Transverse colon (tissue), 4 donors: Measurements from ENCODE around the gene ADGRL2. TPM values are rescaled to one million over a fixed set of nuclear protein-coding genes. Genes with fewer than 3 reads are reported as not detected.

Experiments
- DNase-seq: peaks from one replicate; pipeline ENCODE4 v3.0.0-alpha.2; 2019
- H3K27ac ChIP-seq, 4 donors: fragments of 200-600 bp; sonication (generic); 2 replicates each; pipeline ENCODE4 v1.5.1; 2016 to 2018; ENCODE audit warnings: inconsistent platforms in 4 of 4
- H3K27me3 ChIP-seq: fragments of 200-600 bp; sonication (generic); 2 replicates; pipeline ENCODE4 v1.5.1; 2017; ENCODE audit warnings: inconsistent platforms
- H3K36me3 ChIP-seq, 4 donors: fragments of 200-600 bp; sonication (generic); 2 replicates each; pipeline ENCODE4 v1.5.1; 2017 to 2019; ENCODE audit warnings: inconsistent platforms in 4 of 4
- H3K4me1 ChIP-seq, 4 donors: fragments of 200-600 bp; sonication (generic); 2 replicates each; pipeline ENCODE4 v1.5.1; 2017 to 2020; ENCODE audit warnings: inconsistent platforms in 4 of 4
- H3K4me3 ChIP-seq, 4 donors: fragments of 200-600 bp; sonication (generic); 1 replicate in 1 of 4; 2 replicates in 3 of 4; pipeline versions ENCODE4 v1.5.1 to v1.6.1; 2017 to 2019; ENCODE audit warnings: inconsistent platforms in 4 of 4
- H3K9me3 ChIP-seq, 2 donors: fragments of 200-600 bp; sonication (generic); 2 replicates each; pipeline ENCODE4 v1.5.1; 2017 to 2019; ENCODE audit warnings: inconsistent platforms in 2 of 2
- EP300 ChIP-seq: sonication (generic); formaldehyde crosslinking; IDR thresholded peaks from one replicate; pipeline ENCODE4 v1.6.1; 2017; ENCODE audit warnings: antibody characterized with exemption, low read depth
- POLR2A ChIP-seq: fragments of 450-650 bp; IDR thresholded peaks from one replicate; pipeline ENCODE4 v1.6.1; 2016; ENCODE audit warnings: antibody characterized with exemption, mild to moderate bottlenecking, moderate library complexity
- POLR2AphosphoS5 ChIP-seq, 3 donors: sonication (generic); formaldehyde crosslinking; IDR thresholded peaks; one replicate each; pipeline ENCODE4 v1.6.1; 2016; ENCODE audit warnings: antibody characterized with exemption in 3 of 3
- WGBS, 2 donors: methylation state at CpG; one replicate each; pipeline ENCODE4 v1.1.5; 2018; ENCODE audit warnings: low coverage in 1 of 2; 5-methylcytosine and 5-hydroxymethylcytosine counted together
- in situ Hi-C, 4 donors: fragments of 200-750 bp; cut with MboI; loops; one replicate each; pipeline versions ENCODE4 v1.15.0 to v1.15.1; 2017; ENCODE audit warnings: low sequenced_read_pairs in 3 of 4, low pct_ligation_motif_present in 1 of 4, low pct_unique_long_range_greater_than_20kb in 1 of 4
- intact Hi-C: fragments of 100-400 bp; cut with DNase I; formaldehyde crosslinking; loops from one replicate; pipeline ENCODE4 v1.15.1; 2023; ENCODE audit warnings: low total_unique reads
- total RNA-seq, 4 donors: library from RNA; depleted of rRNA; stranded (reverse); fragments of >200 nt; gene quantifications; one replicate each; pipeline ENCODE4 v1.1.0, GENCODE V29; 2016
- TF ChIP-seq, protein P1 (sequence below), 5 experiments: fragments of 200-600 bp in 3 of 5; fragments of 450-650 bp in 2 of 5; sonication (generic) in 3 of 5; IDR thresholded peaks; 1 replicate in 2 of 5; 2 replicates in 3 of 5; pipeline ENCODE4 v1.5.1; 2016 to 2017; ENCODE audit warnings: antibody characterized with exemption in 5 of 5, inconsistent platforms in 3 of 5, mild to moderate bottlenecking in 2 of 5, moderate library complexity in 1 of 5

ADGRL2 gene
- total RNA-seq, 4 donors from 2014 or later = 11.5 to 16.5 (median 14.1) TPM

DNA sequence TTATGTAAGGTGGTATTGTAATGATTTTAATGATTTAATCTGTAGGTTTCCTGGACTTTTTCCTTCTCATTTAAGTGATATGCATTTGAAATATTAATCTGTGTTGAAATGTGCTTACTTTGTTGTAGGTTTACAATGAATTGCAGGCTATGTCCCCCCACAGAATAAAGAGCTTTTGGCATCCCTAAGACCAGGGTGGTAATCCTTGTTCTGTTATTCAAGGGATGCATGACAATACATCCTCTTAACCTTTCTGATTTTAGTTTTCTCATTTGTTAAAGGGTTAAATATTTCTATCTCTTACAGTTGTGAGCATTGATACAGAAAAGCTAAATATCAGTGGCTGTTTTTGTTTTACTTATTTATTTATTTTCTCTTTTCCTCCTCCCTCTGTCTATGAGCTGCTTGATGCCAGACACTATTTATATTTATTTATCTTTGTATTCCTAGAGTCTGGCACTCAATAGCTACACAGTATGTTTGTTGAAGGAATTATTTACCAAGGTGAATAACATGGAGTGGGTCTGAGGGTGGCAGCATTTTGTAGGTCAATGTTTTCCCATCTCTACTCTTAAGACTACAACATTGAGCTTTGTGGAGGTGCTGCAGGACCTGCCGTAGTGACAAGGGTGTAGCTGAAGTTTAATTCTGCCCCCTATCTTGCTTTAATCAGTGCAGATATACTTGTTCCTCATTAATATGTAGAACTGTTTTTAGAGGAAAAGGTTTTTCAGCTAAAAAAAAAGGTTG, 19.9 kb upstream of the ADGRL2 start:
- Histone ChIP-seq H3K27ac (no peak overlapping the region), H3K36me3 (no peaks in the 10 kb centered on the region), H3K4me1 (no peaks in the 10 kb centered on the region), H3K9me3 (no peaks in the 10 kb centered on the region), H3K4me3 (no peak overlapping the region), H3K27me3 (no peaks in the 10 kb centered on the region)
- TF ChIP-seq POLR2AphosphoS5 (IDR thresholded peaks at IDR 0.05) (no peak), POLR2A (no peak), EP300 (no peak)
- TF ChIP-seq, protein P1, sequence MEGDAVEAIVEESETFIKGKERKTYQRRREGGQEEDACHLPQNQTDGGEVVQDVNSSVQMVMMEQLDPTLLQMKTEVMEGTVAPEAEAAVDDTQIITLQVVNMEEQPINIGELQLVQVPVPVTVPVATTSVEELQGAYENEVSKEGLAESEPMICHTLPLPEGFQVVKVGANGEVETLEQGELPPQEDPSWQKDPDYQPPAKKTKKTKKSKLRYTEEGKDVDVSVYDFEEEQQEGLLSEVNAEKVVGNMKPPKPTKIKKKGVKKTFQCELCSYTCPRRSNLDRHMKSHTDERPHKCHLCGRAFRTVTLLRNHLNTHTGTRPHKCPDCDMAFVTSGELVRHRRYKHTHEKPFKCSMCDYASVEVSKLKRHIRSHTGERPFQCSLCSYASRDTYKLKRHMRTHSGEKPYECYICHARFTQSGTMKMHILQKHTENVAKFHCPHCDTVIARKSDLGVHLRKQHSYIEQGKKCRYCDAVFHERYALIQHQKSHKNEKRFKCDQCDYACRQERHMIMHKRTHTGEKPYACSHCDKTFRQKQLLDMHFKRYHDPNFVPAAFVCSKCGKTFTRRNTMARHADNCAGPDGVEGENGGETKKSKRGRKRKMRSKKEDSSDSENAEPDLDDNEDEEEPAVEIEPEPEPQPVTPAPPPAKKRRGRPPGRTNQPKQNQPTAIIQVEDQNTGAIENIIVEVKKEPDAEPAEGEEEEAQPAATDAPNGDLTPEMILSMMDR (IDR thresholded peaks at IDR 0.05) = no peak
- 100% methylated on average over 1 of the region's 1 CpG; no CpG with 5 or more reads in 1 of the 2 donors for WGBS, 2 donors
- intact Hi-C loops (no loop called here), in situ Hi-C loops (no loop called here)
- DNase-seq = no peak

DNA sequence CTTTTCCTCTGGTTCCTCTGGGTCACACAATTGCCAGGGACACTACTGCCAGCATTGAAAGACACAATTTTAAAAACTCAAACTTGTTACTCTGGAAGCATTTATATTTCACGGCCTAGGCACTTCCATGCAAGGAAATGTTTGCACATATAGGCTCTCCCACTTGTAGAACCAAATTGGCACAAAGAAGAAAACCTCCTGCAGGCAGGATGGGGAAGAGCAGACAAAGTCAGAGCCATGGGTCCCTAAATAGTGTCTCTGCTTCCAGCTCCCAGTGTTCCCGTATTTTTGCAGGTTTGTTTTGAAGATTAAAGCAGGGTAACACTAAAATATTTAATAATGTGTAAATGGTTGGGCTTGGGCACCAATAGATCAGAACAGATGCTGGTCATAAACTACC, 19.0 kb upstream of the ADGRL2 start:
- no peak for DNase-seq
- Histone ChIP-seq H3K4me1 (no peaks in the 10 kb centered on the region), H3K4me3 (no peak overlapping the region), H3K9me3 (no peaks in the 10 kb centered on the region), H3K36me3 (no peaks in the 10 kb centered on the region), H3K27me3 (no peaks in the 10 kb centered on the region), H3K27ac (no peak overlapping the region)
- TF ChIP-seq POLR2A (no peak), EP300 (no peak), POLR2AphosphoS5 (IDR thresholded peaks at IDR 0.05) (no peak)
- in situ Hi-C loops (no loop called here), intact Hi-C loops (no loop called here)
- 72 to 77% methylated on average over 2 of the region's 2 CpGs for WGBS, 2 donors

DNA sequence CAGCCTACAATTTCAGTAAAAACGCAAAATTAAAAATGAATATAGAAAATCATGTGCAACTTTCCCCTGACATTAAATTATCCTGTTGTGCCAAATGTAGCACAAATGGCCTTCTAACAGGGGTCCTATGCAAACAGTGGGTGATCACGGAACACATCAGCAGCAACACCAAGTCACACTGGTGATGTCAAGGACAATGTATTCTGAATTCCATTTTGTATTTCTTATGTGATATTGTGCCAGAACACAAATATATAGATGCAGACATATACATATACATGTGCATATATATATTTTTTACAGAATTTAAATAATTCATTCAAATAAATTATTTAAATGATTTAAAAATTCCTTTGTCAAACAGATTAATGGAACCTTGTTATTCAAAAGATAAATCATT, 8.6 kb upstream of the ADGRL2 start:
- H3K4me1 ChIP-seq = no peaks in the 10 kb centered on the region
- no peaks in the 10 kb centered on the region for H3K9me3 ChIP-seq
- TF ChIP-seq, protein P1 (IDR thresholded peaks at IDR 0.05) = no peak
- TF ChIP-seq POLR2AphosphoS5 (IDR thresholded peaks at IDR 0.05) (no peak), POLR2A (no peak), EP300 (no peak)
- intact Hi-C loops (no loop called here), in situ Hi-C loops (no loop called here)
- H3K36me3 ChIP-seq = no peaks in the 10 kb centered on the region
- no peak overlapping the region for H3K27ac ChIP-seq
- H3K27me3 ChIP-seq = no peaks in the 10 kb centered on the region
- DNase-seq = no peak
- H3K4me3 ChIP-seq = no peak overlapping the region
- WGBS, 2 donors = 80 to 89% methylated on average over 2 of the region's 2 CpGs

DNA sequence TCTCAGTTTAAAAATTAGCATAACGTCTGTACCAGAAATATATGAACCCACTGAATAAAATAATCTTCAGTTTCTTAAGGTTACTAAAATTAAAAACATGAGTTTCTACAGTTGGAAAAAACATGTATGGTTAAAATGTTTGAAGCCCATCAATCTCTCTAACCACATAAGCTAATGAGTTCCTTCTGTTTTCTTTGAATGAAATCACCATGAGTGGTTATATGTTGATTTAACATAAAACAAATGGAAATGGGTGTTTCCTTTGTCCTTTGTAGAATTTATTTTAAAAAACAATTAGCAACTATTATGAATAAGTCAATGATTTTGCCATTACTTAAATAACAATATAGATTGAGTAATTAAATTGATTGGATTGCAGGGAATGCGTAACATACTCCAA, 3.0 kb upstream of the ADGRL2 start:
- Histone ChIP-seq H3K4me1 (peaks cover 0 to 22% (median 0%) of the 10 kb centered on the region in 4 donors), H3K36me3 (no peaks in the 10 kb centered on the region), H3K27me3 (peaks cover 42% of the 10 kb centered on the region), H3K9me3 (no peaks in the 10 kb centered on the region), H3K27ac (no peak overlapping the region), H3K4me3 (no peak overlapping the region)
- in situ Hi-C loops = no loop called here
- WGBS, 2 donors = 77 to 87% methylated on average over 2 of the region's 2 CpGs
- intact Hi-C loops = no loop called here
- no peak for DNase-seq
- no peak for TF ChIP-seq POLR2AphosphoS5 (IDR thresholded peaks at IDR 0.05)

DNA sequence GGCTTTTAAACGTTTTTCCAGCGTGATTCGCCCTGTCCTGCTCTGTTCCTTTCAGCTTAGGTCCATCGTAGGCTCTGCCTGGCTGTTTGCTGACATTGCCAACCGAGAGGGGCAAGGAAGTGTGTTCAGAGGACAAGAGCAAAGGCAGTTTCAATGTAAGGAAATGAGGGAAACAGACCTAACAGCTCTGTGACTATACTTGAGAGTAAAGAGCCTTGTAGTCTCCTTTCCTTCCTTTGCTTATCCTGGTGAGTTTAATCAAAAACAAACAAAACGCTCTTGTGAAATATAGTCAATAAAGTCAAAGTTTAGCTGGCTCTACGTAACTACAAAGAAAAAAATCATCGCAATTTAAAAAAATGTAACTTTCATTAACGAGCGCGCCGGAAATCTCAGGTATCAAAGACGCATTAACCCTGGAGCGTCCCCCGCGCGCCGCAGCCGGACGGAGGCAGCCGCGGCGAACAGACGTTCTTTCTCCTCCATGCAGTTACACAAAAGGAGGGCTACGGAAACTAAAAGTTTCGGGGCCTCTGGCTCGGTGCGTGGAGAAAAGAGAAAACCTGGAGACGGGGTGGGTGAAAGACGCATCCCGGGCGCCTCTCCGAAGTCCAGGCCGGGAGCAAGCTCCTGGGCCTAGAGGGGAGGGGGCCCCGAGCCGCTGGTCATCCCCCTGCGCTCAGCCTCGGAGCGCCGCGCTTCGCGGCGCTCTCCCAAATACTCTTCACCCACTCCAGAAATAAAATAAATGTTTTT, 617 bp upstream of the ADGRL2 start:
- Histone ChIP-seq H3K4me1 (peaks cover 0 to 34% (median 0%) of the 10 kb centered on the region in 4 donors), H3K9me3 (no peaks in the 10 kb centered on the region), H3K4me3 (peak overlapping the region; percentile 28 to 84 (median 62)), H3K27me3 (peaks cover 66% of the 10 kb centered on the region), H3K27ac (peak overlapping the region; percentile 91 to 93 (median 92)), H3K36me3 (no peaks in the 10 kb centered on the region)
- in situ Hi-C loops (no loop called here), intact Hi-C loops (loop anchor here (5.0 kb wide), 1 partner anchor 1067 kb away; no protein-coding TSS in a partner anchor)
- peak; percentile 23 for DNase-seq
- 0 to 3% methylated on average over 9 to 38 of the region's 44 CpGs for WGBS, 2 donors
- TF ChIP-seq POLR2AphosphoS5 (IDR thresholded peaks at IDR 0.05) (peak in 1 of 3 donors; percentile 22), EP300 (no peak)
